B cell (primary cell): ENCODE measurements around the gene URAD.

ENCODE experiments used
- EZH2 ChIP-seq: IDR thresholded peaks from 2 replicates; pipeline ENCODE4 v1.6.1; 2012; ENCODE audit warnings: borderline replicate concordance, low read depth, mild to moderate bottlenecking, moderate library complexity, low read length; ENCODE audit not compliant: insufficient read depth, poor library complexity, severe bottlenecking
- TF ChIP-seq, protein P1 (sequence below): fragments of 200-600 bp; IDR thresholded peaks from one replicate; pipeline ENCODE4 v1.8.0; 2022; ENCODE audit warnings: antibody characterized with exemption, mild to moderate bottlenecking

DNA sequence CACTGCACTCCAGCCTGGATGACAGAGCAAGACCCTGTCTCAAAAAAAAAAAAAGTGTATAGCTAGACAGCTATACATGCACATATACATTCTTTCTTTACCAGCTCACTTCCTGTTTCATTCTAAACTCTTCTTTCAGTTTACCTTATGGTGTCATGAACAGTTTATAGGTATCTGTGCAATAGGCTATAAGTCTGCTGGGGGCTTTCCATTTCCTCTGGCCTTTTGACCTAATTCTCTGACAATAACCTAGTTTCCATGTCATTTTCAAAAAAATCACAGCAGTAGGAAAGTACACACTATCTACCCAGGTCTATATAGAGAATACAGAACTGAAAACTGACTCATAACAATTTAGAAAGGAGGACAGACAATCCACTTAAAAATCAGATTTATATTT is 24.4 kb upstream of the URAD start:
- TF ChIP-seq, protein P1, sequence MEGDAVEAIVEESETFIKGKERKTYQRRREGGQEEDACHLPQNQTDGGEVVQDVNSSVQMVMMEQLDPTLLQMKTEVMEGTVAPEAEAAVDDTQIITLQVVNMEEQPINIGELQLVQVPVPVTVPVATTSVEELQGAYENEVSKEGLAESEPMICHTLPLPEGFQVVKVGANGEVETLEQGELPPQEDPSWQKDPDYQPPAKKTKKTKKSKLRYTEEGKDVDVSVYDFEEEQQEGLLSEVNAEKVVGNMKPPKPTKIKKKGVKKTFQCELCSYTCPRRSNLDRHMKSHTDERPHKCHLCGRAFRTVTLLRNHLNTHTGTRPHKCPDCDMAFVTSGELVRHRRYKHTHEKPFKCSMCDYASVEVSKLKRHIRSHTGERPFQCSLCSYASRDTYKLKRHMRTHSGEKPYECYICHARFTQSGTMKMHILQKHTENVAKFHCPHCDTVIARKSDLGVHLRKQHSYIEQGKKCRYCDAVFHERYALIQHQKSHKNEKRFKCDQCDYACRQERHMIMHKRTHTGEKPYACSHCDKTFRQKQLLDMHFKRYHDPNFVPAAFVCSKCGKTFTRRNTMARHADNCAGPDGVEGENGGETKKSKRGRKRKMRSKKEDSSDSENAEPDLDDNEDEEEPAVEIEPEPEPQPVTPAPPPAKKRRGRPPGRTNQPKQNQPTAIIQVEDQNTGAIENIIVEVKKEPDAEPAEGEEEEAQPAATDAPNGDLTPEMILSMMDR = no peak
- no peak for TF ChIP-seq EZH2
